ENCODE results near the gene NFATC4. TPM values are rescaled to one million over a fixed set of nuclear protein-coding genes. Genes with fewer than 3 reads are reported as not detected.
"Not testable (repeated sequence)": the region's sequence is repeated elsewhere in the genome, so short reads cannot be mapped to it uniquely, and the experiment has no call there.

NFATC4 gene
- polyA plus RNA-seq, 2 donors, result 20.9 to 25.6 TPM

DNA sequence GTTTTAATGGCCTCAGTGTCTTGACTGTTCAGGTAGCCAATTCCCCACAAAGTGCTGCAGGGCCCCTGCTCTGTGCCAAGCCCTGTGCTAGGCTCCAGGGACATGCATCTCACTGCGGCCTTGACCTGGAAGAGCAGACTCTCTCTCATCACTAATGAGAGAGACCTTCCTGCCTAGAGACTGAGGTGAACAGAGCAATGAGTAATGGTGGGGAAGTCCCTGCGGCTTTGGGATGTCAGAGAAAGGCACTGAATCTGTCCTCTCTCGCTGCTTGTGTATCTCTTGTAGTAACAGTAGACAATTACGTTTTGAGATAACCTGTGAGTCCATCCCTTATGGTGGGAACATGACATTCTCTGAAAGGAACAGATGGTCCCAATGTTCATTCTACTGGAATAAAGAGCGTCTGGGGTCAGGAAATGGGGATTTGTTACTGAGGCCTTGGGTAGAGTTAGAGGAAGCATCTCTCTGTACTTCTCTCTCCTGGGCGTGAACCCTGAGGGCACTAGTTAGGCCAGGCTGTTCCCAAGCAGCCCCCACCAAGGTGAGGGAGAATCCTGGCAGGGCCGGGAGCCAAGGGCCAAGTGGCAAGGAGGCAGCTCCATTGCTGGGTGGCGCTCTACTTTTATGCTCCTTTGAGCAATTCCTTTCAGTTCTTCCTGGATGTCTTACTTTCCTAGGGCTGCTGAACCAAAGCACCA is 13.5 kb downstream of the NFATC4 start:
- H3K27ac ChIP-seq (ENCODE audit: low read depth in 2 of 2, low read length in 1 of 2), result no peak overlapping the region
- 60 to 67% methylated on average over 8 of the region's 8 CpGs for WGBS, 2 donors

DNA sequence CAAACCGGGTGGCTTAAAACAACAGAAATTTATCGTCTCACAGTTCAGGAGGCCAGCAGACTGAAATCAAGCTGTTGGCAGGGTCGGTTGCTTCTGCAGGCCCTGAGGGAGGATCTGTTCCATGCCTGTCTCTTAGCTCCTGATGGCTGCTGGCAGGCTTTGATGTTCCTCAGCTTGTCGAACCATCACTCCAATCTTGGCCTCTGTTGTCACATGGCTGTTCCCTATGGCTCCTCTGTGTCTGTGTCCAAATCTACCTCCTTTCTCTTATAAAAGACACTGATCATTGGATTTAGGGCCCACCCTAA is 14.0 kb downstream of the NFATC4 start:
- Histone ChIP-seq H3K27ac (ENCODE audit: low read depth in 2 of 2, low read length in 1 of 2) (no peak overlapping the region), H3K9me3 (ENCODE audit: control insufficient read depth in 2 of 2, insufficient read depth in 1 of 2, low read depth in 1 of 2, low read length in 1 of 2) (no peaks in the 10 kb centered on the region), H3K4me3 (ENCODE audit: low read depth in 1 of 2, low read length in 2 of 2) (no peak overlapping the region), H3K27me3 (ENCODE audit: control insufficient read depth in 1 of 2, insufficient read depth in 2 of 2, low read length in 2 of 2) (no peaks in the 10 kb centered on the region), H3K36me3 (ENCODE audit: control insufficient read depth in 2 of 2, insufficient read depth in 2 of 2, low read length in 1 of 2) (no peaks in the 10 kb centered on the region), H3K4me1 (ENCODE audit: control insufficient read depth in 2 of 2, insufficient read depth in 2 of 2, low read length in 1 of 2) (peaks cover 0 to 9% of the 10 kb centered on the region in 2 donors)
- 35 to 59% methylated on average over 4 of the region's 4 CpGs for WGBS, 2 donors

More for the DNA sequence above, 13.5 kb downstream of the NFATC4 start:
- Histone ChIP-seq H3K9me3 (ENCODE audit: control insufficient read depth in 2 of 2, insufficient read depth in 1 of 2, low read depth in 1 of 2, low read length in 1 of 2) (no peaks in the 10 kb centered on the region), H3K36me3 (ENCODE audit: control insufficient read depth in 2 of 2, insufficient read depth in 2 of 2, low read length in 1 of 2) (no peaks in the 10 kb centered on the region), H3K4me1 (ENCODE audit: control insufficient read depth in 2 of 2, insufficient read depth in 2 of 2, low read length in 1 of 2) (peaks cover under 1 to 9% of the 10 kb centered on the region in 2 donors), H3K4me3 (ENCODE audit: low read depth in 1 of 2, low read length in 2 of 2) (no peak overlapping the region), H3K27me3 (ENCODE audit: control insufficient read depth in 1 of 2, insufficient read depth in 2 of 2, low read length in 2 of 2) (no peaks in the 10 kb centered on the region)

- no peak overlapping the region for H3K27ac ChIP-seq (ENCODE audit: low read depth in 2 of 2, low read length in 1 of 2)
- no peaks in the 10 kb centered on the region for H3K4me1 ChIP-seq (ENCODE audit: control insufficient read depth in 2 of 2, insufficient read depth in 2 of 2, low read length in 1 of 2)
- 80 to 88% methylated on average over 4 of the region's 4 CpGs for WGBS, 2 donors
- H3K36me3 ChIP-seq (ENCODE audit: control insufficient read depth in 2 of 2, insufficient read depth in 2 of 2, low read length in 1 of 2), result no peaks in the 10 kb centered on the region
- no peaks in the 10 kb centered on the region for H3K27me3 ChIP-seq (ENCODE audit: control insufficient read depth in 1 of 2, insufficient read depth in 2 of 2, low read length in 2 of 2)
- no peak overlapping the region for H3K4me3 ChIP-seq (ENCODE audit: low read depth in 1 of 2, low read length in 2 of 2)
- no peaks in the 10 kb centered on the region for H3K9me3 ChIP-seq (ENCODE audit: control insufficient read depth in 2 of 2, insufficient read depth in 1 of 2, low read depth in 1 of 2, low read length in 1 of 2)
Measured at GRCh38 chr14:24384169-24384568, 16.2 kb downstream of the NFATC4 start.

DNA sequence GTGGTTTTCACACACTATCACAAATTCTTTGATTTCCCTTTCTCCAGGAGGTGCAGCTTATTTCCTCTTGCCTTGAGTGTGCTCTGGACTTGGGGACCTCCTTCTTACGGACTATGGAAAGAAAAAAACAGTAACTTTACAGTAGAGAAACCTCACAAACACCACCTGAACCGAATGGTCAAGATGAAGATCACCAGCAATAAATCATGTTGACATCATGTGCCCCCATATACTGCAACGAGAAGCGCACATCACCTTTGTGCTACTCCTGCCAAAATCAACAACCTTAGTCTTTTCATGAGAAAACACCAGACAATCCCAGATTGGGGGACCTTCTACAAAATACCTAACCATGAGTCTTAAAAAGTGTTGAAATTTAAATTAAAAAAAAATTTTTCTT is 17.5 kb downstream of the NFATC4 start:
- Histone ChIP-seq H3K4me3 (ENCODE audit: low read depth in 1 of 2, low read length in 2 of 2) (no peak overlapping the region), H3K36me3 (ENCODE audit: control insufficient read depth in 2 of 2, insufficient read depth in 2 of 2, low read length in 1 of 2) (no peaks in the 10 kb centered on the region), H3K27ac (ENCODE audit: low read depth in 2 of 2, low read length in 1 of 2) (no peak overlapping the region), H3K27me3 (ENCODE audit: control insufficient read depth in 1 of 2, insufficient read depth in 2 of 2, low read length in 2 of 2) (no peaks in the 10 kb centered on the region), H3K4me1 (ENCODE audit: control insufficient read depth in 2 of 2, insufficient read depth in 2 of 2, low read length in 1 of 2) (no peaks in the 10 kb centered on the region), H3K9me3 (ENCODE audit: control insufficient read depth in 2 of 2, insufficient read depth in 1 of 2, low read depth in 1 of 2, low read length in 1 of 2) (no peaks in the 10 kb centered on the region)
- 80 to 82% methylated on average over 4 of the region's 4 CpGs for WGBS, 2 donors

- H3K4me1 ChIP-seq (ENCODE audit: control insufficient read depth in 2 of 2, insufficient read depth in 2 of 2, low read length in 1 of 2), result peaks cover 3 to 4% of the 10 kb centered on the region in 2 donors
- H3K27me3 ChIP-seq (ENCODE audit: control insufficient read depth in 1 of 2, insufficient read depth in 2 of 2, low read length in 2 of 2), result no peaks in the 10 kb centered on the region
- no peak overlapping the region for H3K27ac ChIP-seq (ENCODE audit: low read depth in 2 of 2, low read length in 1 of 2)
- H3K36me3 ChIP-seq (ENCODE audit: control insufficient read depth in 2 of 2, insufficient read depth in 2 of 2, low read length in 1 of 2), result no peaks in the 10 kb centered on the region
- WGBS, 2 donors, result 87 to 88% methylated on average over 2 of the region's 2 CpGs
- no peak overlapping the region for H3K4me3 ChIP-seq (ENCODE audit: low read depth in 1 of 2, low read length in 2 of 2)
- H3K9me3 ChIP-seq (ENCODE audit: control insufficient read depth in 2 of 2, insufficient read depth in 1 of 2, low read depth in 1 of 2, low read length in 1 of 2), result no peaks in the 10 kb centered on the region
Measured at GRCh38 chr14:24387009-24387345, 19.0 kb downstream of the NFATC4 start.

- H3K4me3 ChIP-seq (ENCODE audit: low read depth in 1 of 2, low read length in 2 of 2); H3K36me3 ChIP-seq (ENCODE audit: control insufficient read depth in 2 of 2, insufficient read depth in 2 of 2, low read length in 1 of 2): not testable (repeated sequence)
- 87 to 90% methylated on average over 5 of the region's 5 CpGs for WGBS, 2 donors
Measured at GRCh38 chr14:24387579-24387978, 19.6 kb downstream of the NFATC4 start.

GRCh38 chr14:24388474-24389179 is 20.6 kb downstream of the NFATC4 start:
- 55 to 57% methylated on average over 2 of the region's 2 CpGs for WGBS, 2 donors
- Histone ChIP-seq H3K27ac (ENCODE audit: low read depth in 2 of 2, low read length in 1 of 2) (no peak overlapping the region), H3K9me3 (ENCODE audit: control insufficient read depth in 2 of 2, insufficient read depth in 1 of 2, low read depth in 1 of 2, low read length in 1 of 2) (no peaks in the 10 kb centered on the region), H3K27me3 (ENCODE audit: control insufficient read depth in 1 of 2, insufficient read depth in 2 of 2, low read length in 2 of 2) (no peaks in the 10 kb centered on the region), H3K4me1 (ENCODE audit: control insufficient read depth in 2 of 2, insufficient read depth in 2 of 2, low read length in 1 of 2) (peaks cover 3 to 4% of the 10 kb centered on the region in 2 donors), H3K4me3 (ENCODE audit: low read depth in 1 of 2, low read length in 2 of 2) (no peak overlapping the region), H3K36me3 (ENCODE audit: control insufficient read depth in 2 of 2, insufficient read depth in 2 of 2, low read length in 1 of 2) (no peaks in the 10 kb centered on the region)

More at GRCh38 chr14:24387579-24387978, 19.6 kb downstream of the NFATC4 start:
- H3K9me3 ChIP-seq (ENCODE audit: control insufficient read depth in 2 of 2, insufficient read depth in 1 of 2, low read depth in 1 of 2, low read length in 1 of 2); H3K27me3 ChIP-seq (ENCODE audit: control insufficient read depth in 1 of 2, insufficient read depth in 2 of 2, low read length in 2 of 2); H3K4me1 ChIP-seq (ENCODE audit: control insufficient read depth in 2 of 2, insufficient read depth in 2 of 2, low read length in 1 of 2); H3K27ac ChIP-seq (ENCODE audit: low read depth in 2 of 2, low read length in 1 of 2): not testable (repeated sequence)

GRCh38 chr14:24389226-24389848 is 21.4 kb downstream of the NFATC4 start:
- Histone ChIP-seq H3K4me3 (ENCODE audit: low read depth in 1 of 2, low read length in 2 of 2) (no peak overlapping the region), H3K36me3 (ENCODE audit: control insufficient read depth in 2 of 2, insufficient read depth in 2 of 2, low read length in 1 of 2) (no peaks in the 10 kb centered on the region), H3K27me3 (ENCODE audit: control insufficient read depth in 1 of 2, insufficient read depth in 2 of 2, low read length in 2 of 2) (no peaks in the 10 kb centered on the region), H3K9me3 (ENCODE audit: control insufficient read depth in 2 of 2, insufficient read depth in 1 of 2, low read depth in 1 of 2, low read length in 1 of 2) (no peaks in the 10 kb centered on the region), H3K27ac (ENCODE audit: low read depth in 2 of 2, low read length in 1 of 2) (no peak overlapping the region), H3K4me1 (ENCODE audit: control insufficient read depth in 2 of 2, insufficient read depth in 2 of 2, low read length in 1 of 2) (peaks cover 3 to 4% of the 10 kb centered on the region in 2 donors)
- 68 to 70% methylated on average over 11 of the region's 11 CpGs for WGBS, 2 donors

DNA sequence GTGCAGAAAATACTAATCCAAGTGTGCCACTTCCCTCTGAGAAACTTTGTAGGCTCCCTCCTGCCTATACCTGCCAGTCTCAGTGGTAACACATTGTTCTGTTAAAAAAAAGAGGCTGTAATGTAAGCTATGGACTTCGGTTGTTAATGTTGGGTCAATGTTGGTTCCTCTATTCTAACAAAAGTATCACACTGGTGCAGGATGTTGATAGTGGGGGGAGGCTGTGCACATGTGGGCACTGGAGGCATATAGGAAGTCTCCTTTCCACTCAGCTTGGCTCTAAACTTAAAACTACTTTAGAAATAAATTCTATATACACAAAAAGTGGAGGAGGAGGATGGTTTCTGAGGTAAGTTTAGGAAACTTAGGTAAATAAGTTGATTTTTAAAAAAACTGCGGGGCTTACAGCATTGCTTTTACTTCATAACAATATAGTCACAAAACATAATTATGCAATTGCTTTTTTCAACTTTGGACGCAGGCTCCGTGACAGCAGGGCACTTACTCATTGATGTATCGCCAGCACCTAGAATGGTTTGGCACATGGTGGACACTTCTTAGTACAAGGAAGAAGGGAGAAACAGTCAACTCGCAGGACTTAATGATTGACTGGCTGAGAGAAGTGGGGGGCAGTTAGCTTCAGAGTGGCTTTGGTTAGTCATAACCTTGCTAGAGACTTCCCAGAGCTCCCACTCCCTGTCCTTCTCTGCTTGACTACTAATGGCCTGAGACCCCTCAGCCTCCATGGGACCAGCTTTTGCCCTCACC is 22.9 kb downstream of the NFATC4 start:
- no peaks in the 10 kb centered on the region for H3K36me3 ChIP-seq (ENCODE audit: control insufficient read depth in 2 of 2, insufficient read depth in 2 of 2, low read length in 1 of 2)
- H3K27me3 ChIP-seq (ENCODE audit: control insufficient read depth in 1 of 2, insufficient read depth in 2 of 2, low read length in 2 of 2), result no peaks in the 10 kb centered on the region
- no peak overlapping the region for H3K4me3 ChIP-seq (ENCODE audit: low read depth in 1 of 2, low read length in 2 of 2)
- H3K4me1 ChIP-seq (ENCODE audit: control insufficient read depth in 2 of 2, insufficient read depth in 2 of 2, low read length in 1 of 2), result peaks cover 3 to 7% of the 10 kb centered on the region in 2 donors
- no peaks in the 10 kb centered on the region for H3K9me3 ChIP-seq (ENCODE audit: control insufficient read depth in 2 of 2, insufficient read depth in 1 of 2, low read depth in 1 of 2, low read length in 1 of 2)
- peak overlapping the region in 1 of 2 donors; percentile 47 for H3K27ac ChIP-seq (ENCODE audit: low read depth in 2 of 2, low read length in 1 of 2)
- WGBS, 2 donors, result 56 to 61% methylated on average over 6 of the region's 6 CpGs

Data from esophagus (tissue), 2 donors.